Measurements from ENCODE around the gene SCRN2.
A peak's percentile ranks its signal among the peaks of the same experiment; 100 is the strongest.

Gene SCRN2

DNA sequence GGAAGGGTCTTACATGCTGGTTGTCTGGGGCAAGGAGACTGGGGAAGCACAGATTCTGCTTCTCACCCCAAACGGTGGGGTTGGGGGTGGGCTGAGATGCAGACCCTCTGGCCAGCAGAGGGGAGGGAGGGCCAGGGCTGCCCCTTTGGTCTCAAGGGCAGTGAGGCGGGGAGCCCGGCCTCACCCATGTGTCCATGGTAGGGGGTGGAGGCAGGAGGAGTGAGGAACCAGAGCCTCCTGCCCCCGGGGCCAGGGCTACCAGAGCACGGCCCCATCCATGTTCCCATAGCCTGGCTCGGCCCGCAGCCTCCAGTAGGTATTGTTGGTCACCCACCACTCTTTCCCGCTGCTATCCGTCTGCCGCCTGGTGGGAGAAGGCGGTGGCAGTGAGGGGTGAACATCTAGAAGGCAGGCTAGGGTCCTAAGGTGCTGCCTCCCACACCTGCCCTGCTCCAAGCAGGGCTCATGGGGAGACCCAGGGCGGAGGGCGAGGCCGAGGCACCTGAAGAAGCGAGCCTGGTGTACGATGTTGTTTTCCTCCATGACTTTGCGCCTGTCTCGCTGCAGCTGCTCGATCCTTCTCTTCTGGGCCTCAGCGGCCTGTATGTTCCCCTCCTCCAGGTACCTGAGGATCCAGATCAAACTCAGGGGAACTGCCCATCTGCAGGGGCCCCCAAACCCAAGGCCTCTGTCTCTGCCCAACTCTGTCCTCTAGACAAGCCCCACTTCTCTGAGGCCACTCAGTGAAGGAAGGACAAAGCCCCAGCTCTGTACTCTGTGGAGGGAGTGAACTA lies 32.8 kb downstream of the SCRN2 start:
- H3K27me3 Mint-ChIP-seq: no peaks in the 10 kb centered on the region
- ATAC-seq (replicated peaks) (no peak), DNase-seq (no peak)
- no peaks in the 10 kb centered on the region for H3K9me3 Mint-ChIP-seq
- H3K4me1 Mint-ChIP-seq (ENCODE audit: low read depth in 2 of 2): peaks cover 29 to 38% of the 10 kb centered on the region in 2 donors
- H3K4me3 Mint-ChIP-seq: peak overlapping the region in 1 of 2 donors; percentile 6
- peaks cover 69% of the 10 kb centered on the region for H3K36me3 Mint-ChIP-seq (ENCODE audit: insufficient read depth)
- H3K27ac Mint-ChIP-seq: peak overlapping the region; percentile 85

DNA sequence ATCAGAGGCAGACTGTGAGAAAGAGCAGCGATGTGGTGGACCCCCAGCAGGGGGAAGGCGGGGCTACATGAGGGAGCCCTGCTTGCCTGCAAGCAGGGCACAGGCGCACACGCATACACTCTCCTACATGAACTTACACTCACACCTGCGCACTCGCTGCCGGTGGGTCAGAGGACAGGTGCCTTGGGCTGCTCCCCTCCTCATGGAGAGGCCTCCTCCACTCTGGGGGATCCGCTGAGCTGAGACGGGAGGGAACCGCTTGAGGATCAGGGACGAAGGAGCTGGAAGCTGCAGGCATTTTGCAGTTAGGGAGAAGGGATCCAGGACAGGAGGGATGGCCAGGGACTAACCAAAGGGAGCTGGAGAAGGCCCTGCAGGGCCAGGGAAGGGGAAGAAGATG lies 33.7 kb downstream of the SCRN2 start:
- H3K27me3 Mint-ChIP-seq: no peaks in the 10 kb centered on the region
- ATAC-seq (replicated peaks) (no peak), DNase-seq (no peak)
- H3K9me3 Mint-ChIP-seq: no peaks in the 10 kb centered on the region
- peaks cover 21 to 32% of the 10 kb centered on the region in 2 donors for H3K4me1 Mint-ChIP-seq (ENCODE audit: low read depth in 2 of 2)
- peaks cover 61% of the 10 kb centered on the region for H3K36me3 Mint-ChIP-seq (ENCODE audit: insufficient read depth)
- H3K4me3 Mint-ChIP-seq: no peak overlapping the region
- H3K27ac Mint-ChIP-seq: peak overlapping the region; percentile 85

DNA sequence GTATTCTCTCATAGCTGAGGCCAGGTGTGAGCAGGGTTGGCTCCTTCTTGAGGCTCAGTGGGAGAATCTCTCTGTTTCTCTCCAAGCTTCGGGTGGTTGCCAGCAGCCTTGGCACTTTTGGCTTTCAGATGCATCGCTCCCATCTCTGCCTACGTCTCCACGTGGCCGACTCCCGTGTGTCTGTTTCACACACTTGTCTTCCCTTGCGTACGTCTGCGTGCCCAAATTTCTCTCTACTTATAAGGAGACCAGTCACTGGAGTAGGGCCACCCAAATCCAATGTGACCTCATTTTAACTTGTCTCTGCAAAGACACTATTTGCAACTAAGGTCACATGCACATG lies 34.2 kb downstream of the SCRN2 start:
- H3K9me3 Mint-ChIP-seq: no peaks in the 10 kb centered on the region
- no peaks in the 10 kb centered on the region for H3K27me3 Mint-ChIP-seq
- peak overlapping the region; percentile 85 for H3K27ac Mint-ChIP-seq
- DNase-seq (no peak), ATAC-seq (replicated peaks) (no peak)
- peaks cover 56% of the 10 kb centered on the region for H3K36me3 Mint-ChIP-seq (ENCODE audit: insufficient read depth)
- peaks cover 19 to 29% of the 10 kb centered on the region in 2 donors for H3K4me1 Mint-ChIP-seq (ENCODE audit: low read depth in 2 of 2)
- H3K4me3 Mint-ChIP-seq: no peak overlapping the region

DNA sequence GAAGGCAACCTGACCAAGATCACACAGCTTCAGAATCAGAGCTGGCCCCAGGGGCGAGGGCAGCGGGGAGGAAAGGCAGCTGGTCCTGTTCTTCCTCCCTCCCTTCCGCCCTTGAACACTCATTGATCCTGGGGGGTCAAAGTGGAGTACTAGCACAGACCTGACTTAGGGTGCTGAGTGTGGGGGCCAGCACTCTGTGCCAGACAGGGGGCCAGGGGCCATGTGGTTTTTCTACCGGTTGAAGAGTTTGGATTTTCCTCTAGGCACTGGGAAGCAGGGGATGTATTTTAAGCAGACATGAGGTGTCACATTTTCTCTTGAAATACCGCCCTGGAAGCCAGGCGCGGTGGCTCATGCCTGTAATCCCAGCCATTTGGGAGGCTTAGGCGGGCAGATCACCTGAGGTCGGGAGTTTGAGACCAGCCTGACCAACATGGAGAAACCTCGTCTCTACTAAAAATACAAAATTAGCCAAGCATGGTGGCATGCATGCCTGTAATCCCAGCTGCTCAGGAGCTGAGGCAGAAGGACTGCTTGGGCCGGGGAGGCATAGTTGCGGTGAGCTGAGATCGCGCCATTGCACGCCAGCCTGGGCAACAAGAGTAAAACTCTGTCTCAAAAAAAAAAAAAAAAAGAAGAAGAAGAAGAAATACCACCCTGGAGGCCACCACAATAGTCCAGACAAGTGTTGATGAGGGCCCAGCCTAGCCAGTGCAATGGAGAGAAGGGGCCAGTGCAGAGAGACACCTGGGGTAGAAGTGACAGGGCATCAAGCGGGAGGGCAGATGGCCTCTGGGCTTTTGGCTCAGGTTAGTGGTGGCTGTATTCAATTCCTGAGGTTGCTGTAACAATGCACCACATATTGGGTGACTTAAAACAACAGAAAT lies 34.8 kb downstream of the SCRN2 start:
- Mint-ChIP-seq H3K27ac (peak overlapping the region; percentile 85), H3K27me3 (no peaks in the 10 kb centered on the region), H3K9me3 (no peaks in the 10 kb centered on the region), H3K4me3 (no peak overlapping the region), H3K4me1 (ENCODE audit: low read depth in 2 of 2) (peaks cover 13 to 23% of the 10 kb centered on the region in 2 donors), H3K36me3 (ENCODE audit: insufficient read depth) (peaks cover 52% of the 10 kb centered on the region)
- DNase-seq (no peak), ATAC-seq (replicated peaks) (no peak)

DNA sequence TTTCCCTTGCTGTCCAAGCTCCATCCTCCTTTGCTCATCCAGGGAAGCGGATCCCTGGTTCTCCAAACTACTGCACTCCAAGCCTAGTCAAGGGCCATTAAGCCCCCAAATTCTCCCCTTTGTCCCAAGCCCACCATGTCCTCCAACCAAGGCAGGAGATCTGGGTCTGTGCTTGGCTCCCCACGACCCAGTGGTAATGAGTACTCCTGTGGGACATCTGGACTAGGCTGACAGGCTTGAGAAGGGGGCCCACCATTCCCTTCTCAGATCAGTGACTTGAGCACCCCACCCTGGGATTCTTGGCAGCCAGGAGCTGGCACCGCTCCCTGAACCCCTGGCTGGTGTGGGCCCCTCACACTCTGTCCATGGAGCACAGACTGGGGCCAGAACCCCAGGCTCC lies 36.6 kb downstream of the SCRN2 start:
- Mint-ChIP-seq H3K4me1 (ENCODE audit: low read depth in 2 of 2) (peaks cover 2 to 7% of the 10 kb centered on the region in 2 donors), H3K27ac (peak overlapping the region; percentile 29 to 45), H3K9me3 (no peaks in the 10 kb centered on the region), H3K27me3 (no peaks in the 10 kb centered on the region), H3K4me3 (no peak overlapping the region), H3K36me3 (ENCODE audit: insufficient read depth) (peaks cover 38% of the 10 kb centered on the region)
- DNase-seq (no peak), ATAC-seq (replicated peaks) (no peak)

DNA sequence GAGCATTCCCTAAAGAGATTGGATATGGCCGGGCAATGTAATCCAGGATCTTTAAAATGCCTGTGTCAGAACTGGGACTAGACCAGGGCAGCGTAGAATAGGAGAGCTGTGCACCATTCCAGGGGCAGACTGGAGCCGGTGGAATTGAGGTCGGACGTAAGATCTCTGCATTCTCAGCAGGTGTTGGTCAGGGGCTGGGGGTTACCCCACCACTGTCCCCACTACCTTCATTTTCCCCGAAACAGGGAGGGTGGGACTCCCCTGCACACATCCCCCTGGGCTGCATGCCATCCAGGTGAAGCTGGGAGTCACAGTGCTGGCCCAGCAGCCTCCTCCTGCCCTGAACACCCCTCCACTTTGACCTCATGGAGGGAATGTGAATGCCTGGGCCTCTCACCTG lies 37.3 kb downstream of the SCRN2 start:
- Mint-ChIP-seq H3K27me3 (no peaks in the 10 kb centered on the region), H3K4me1 (ENCODE audit: low read depth in 2 of 2) (peaks cover 2 to 7% of the 10 kb centered on the region in 2 donors), H3K9me3 (no peaks in the 10 kb centered on the region), H3K36me3 (ENCODE audit: insufficient read depth) (peaks cover 31% of the 10 kb centered on the region), H3K27ac (no peak overlapping the region), H3K4me3 (no peak overlapping the region)
- DNase-seq (no peak), ATAC-seq (replicated peaks) (no peak)

DNA sequence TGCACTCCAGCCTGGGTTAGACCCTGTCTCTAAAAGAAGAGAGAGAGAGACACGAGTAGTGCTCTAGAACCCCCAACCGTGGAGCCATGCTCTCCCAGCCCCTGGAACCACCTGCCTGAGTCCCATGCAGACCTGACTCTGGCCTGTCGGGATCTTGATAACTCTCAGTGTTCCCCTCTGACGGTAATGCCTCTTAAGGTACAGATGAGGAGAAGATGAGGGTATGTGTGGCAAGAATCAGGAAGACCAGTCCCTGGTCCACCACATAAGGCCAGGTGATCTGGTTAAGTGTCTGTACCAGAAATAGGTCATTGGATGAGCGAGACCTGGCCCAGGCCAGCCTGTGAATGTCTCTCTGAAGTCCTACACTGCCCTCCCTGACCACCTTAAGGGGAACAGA lies 37.9 kb downstream of the SCRN2 start:
- no peaks in the 10 kb centered on the region for H3K27me3 Mint-ChIP-seq
- ATAC-seq (replicated peaks) (no peak), DNase-seq (no peak)
- H3K4me3 Mint-ChIP-seq: no peak overlapping the region
- peaks cover 25% of the 10 kb centered on the region for H3K36me3 Mint-ChIP-seq (ENCODE audit: insufficient read depth)
- H3K27ac Mint-ChIP-seq: no peak overlapping the region
- peaks cover 2 to 7% of the 10 kb centered on the region in 2 donors for H3K4me1 Mint-ChIP-seq (ENCODE audit: low read depth in 2 of 2)
- H3K9me3 Mint-ChIP-seq: no peaks in the 10 kb centered on the region

DNA sequence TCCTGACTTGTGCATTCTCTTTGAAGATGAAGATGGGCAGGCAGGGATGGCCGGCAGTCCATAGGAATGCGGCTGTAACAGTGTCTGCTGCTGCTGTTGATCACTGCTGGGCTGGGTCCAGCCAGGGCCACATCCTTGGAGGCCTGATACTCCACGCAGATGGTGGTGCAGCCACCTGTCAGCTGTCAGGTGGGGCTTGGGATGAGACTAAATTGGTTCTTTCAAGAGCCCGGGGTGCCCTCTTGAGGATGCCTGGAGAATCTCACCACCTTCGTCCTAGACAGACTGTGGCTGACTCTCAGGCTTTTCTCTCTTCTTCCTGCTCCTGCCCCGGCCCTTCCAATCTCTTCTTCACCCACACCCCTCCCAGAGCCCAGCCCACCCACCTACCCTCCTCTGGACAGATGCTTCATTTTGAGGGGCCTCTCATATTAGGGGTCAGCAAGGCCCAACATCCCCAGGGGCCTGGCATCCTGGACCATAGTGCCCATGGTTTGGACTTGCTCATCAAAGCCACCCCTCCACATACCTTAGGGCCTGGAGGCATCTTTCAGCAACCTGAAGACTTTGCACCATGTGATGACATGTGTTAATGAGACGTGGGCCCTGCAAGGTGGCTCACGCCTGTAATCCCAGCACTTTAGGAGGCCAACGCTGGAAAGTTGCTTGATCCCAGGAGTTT lies 38.6 kb downstream of the SCRN2 start:
- peak; percentile 49 to 57 (median 51) for DNase-seq
- peak overlapping the region in 1 of 2 donors; percentile 19 for H3K27ac Mint-ChIP-seq
- peaks cover 18% of the 10 kb centered on the region for H3K36me3 Mint-ChIP-seq (ENCODE audit: insufficient read depth)
- no peak overlapping the region for H3K4me3 Mint-ChIP-seq
- peak; percentile 93 for ATAC-seq (replicated peaks)
- peaks cover 2 to 6% of the 10 kb centered on the region in 2 donors for H3K4me1 Mint-ChIP-seq (ENCODE audit: low read depth in 2 of 2)
- H3K27me3 Mint-ChIP-seq: peaks cover 0 to 7% of the 10 kb centered on the region in 2 donors
- H3K9me3 Mint-ChIP-seq: no peaks in the 10 kb centered on the region

DNA sequence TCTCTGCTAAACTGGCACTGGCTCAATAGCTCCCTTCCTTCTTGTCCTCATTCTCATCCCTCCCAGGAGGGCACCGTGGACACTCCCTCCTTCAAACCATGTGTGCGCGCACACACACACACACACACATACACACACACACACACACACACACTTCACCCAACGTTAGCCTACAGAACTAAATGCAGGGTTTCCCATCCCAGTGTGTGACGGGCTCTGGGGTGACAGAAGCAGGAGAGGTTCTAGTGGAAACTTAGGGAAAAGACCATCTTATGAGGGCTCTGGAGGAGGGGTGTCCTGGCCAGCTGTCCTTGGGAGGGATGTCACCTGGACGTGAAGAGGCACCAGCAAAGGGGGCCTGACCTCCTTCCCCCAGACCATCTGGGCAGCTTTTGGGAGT lies 39.2 kb downstream of the SCRN2 start:
- no peak for DNase-seq
- Mint-ChIP-seq H3K27me3 (peaks cover 0 to 8% of the 10 kb centered on the region in 2 donors), H3K4me1 (ENCODE audit: low read depth in 2 of 2) (peaks cover 2 to 4% of the 10 kb centered on the region in 2 donors), H3K36me3 (ENCODE audit: insufficient read depth) (peaks cover 13% of the 10 kb centered on the region), H3K27ac (peak overlapping the region in 1 of 2 donors; percentile 19), H3K9me3 (no peaks in the 10 kb centered on the region), H3K4me3 (no peak overlapping the region)
- ATAC-seq (replicated peaks): no peak

DNA sequence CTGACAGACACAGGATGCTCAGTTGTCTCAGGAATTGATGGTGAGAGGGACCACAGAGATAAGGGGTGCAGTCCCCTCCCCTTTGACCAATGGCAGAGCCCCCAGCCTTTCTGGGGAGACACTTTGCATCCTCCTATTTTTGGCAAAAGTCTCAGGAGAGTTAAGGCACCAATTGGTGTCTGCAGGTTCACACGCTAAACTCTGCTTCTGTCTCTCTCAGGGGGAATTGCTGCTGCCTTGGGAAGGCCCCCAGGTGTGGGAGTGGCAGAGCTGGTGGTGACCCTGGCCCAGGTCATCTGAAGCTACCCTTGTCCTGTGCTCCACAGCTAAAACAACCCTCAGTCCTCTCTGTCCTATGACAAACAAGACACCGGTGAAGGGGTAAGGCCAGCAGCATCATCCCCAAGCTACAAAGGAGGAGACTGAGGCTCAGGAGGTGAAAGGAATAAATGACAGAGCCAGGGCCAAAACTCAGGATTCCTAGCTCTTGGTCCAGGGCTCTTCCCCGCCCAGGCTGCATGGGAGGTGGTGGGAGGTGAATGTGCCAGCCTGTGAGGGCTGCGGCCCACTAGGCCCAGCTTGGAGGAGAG lies 39.8 kb downstream of the SCRN2 start:
- ATAC-seq (replicated peaks): no peak

DNA sequence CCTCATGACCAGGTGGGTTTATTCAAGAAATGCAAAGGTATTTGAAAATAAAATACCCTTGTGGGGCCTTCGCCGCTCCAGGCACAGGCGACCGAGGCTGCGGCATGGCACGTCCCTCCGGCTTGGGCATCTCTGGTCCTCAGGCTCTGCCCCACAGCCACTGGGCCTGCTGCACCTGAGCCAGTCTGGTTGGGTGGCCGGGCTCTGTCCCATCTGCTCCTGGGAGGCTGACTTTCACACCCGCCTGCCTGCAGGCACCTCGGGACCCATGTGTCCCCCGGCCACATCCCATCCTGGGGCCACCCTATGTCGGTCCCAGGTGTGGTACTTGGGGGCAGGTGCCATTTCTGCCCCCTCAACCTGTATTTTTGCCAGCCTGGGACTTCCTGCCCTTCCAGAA lies 40.4 kb downstream of the SCRN2 start:
- no peak for DNase-seq
- Mint-ChIP-seq H3K27ac (no peak overlapping the region), H3K9me3 (no peaks in the 10 kb centered on the region), H3K4me1 (ENCODE audit: low read depth in 2 of 2) (peaks cover 2 to 4% of the 10 kb centered on the region in 2 donors), H3K36me3 (ENCODE audit: insufficient read depth) (peaks cover 2% of the 10 kb centered on the region), H3K27me3 (peaks cover 0 to 8% of the 10 kb centered on the region in 2 donors), H3K4me3 (no peak overlapping the region)
- no peak for ATAC-seq (replicated peaks)

More for the DNA sequence above, 39.8 kb downstream of the SCRN2 start:
- Mint-ChIP-seq H3K4me3 (no peak overlapping the region), H3K27ac (no peak overlapping the region), H3K4me1 (ENCODE audit: low read depth in 2 of 2) (peaks cover 2 to 4% of the 10 kb centered on the region in 2 donors), H3K36me3 (ENCODE audit: insufficient read depth) (peaks cover 8% of the 10 kb centered on the region), H3K27me3 (peaks cover 0 to 8% of the 10 kb centered on the region in 2 donors), H3K9me3 (no peaks in the 10 kb centered on the region)
- DNase-seq: no peak

DNA sequence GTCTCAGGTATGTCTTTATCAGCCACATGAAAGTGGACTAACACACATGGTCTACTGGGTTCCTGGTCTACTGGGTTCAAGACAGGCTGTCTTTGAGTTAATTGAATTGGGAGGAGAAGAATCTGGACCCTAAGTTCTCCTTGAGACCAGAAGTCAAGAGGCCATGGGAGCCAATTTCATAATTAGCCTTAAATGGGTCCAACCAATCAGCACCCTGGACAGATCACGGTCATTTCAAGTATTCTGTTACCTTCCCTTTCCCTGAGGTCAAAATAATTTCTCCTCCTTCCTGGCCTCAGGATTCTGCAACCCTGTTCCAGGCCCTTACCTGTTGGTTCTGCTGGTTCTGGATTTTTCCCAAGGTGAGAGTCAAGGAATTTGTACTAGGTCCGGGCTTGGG lies 43.3 kb downstream of the SCRN2 start:
- Mint-ChIP-seq H3K9me3 (no peaks in the 10 kb centered on the region), H3K27me3 (peaks cover 21 to 26% of the 10 kb centered on the region in 2 donors), H3K36me3 (ENCODE audit: insufficient read depth) (no peaks in the 10 kb centered on the region), H3K27ac (no peak overlapping the region), H3K4me3 (no peak overlapping the region), H3K4me1 (ENCODE audit: low read depth in 2 of 2) (peaks cover 2 to 4% of the 10 kb centered on the region in 2 donors)
- ATAC-seq (replicated peaks): no peak
- DNase-seq: no peak

DNA sequence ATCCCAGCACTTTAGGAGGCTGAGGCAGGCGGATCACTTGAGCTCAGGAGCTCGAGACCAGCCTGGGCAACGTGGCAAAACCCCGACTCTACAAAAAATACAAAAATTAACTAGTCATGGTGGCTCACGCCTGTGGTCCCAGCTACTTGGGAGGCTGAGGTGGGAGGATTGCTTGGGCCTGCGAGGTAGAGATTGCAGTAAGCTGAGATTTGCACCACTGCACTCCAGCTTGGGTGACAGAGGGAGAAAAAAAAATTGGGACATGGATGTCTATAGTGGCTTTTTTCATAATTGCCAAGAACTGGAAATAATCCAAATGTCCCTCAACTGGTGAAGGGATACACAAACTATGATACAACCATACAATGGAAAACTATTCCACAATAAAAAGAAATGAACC lies 48.1 kb downstream of the SCRN2 start:
- Mint-ChIP-seq H3K27ac (no peak overlapping the region), H3K36me3 (ENCODE audit: insufficient read depth) (no peaks in the 10 kb centered on the region), H3K27me3 (peaks cover 46 to 69% of the 10 kb centered on the region in 2 donors), H3K9me3 (no peaks in the 10 kb centered on the region), H3K4me3 (no peak overlapping the region), H3K4me1 (ENCODE audit: low read depth in 2 of 2) (peaks cover 3 to 4% of the 10 kb centered on the region in 2 donors)
- DNase-seq: no peak
- no peak for ATAC-seq (replicated peaks)
